ENCODE data around the gene ABHD10. TPM values are rescaled to one million over a fixed set of nuclear protein-coding genes. Genes with fewer than 3 reads are reported as not detected.

Gene ABHD10
- total RNA-seq, 1 donor from 2014 or later = 18.7 TPM

GRCh38 chr3:111936967-111937366, 41.9 kb upstream of the ABHD10 start:
- no peak for TF ChIP-seq CTCF (IDR thresholded peaks at IDR 0.05; ENCODE audit: unreplicated experiment)
- H3K36me3 Mint-ChIP-seq (ENCODE audit: low read depth, unreplicated experiment) = peaks cover 31% of the 10 kb centered on the region
- no peak overlapping the region for H3K27ac Mint-ChIP-seq (ENCODE audit: unreplicated experiment)
- peaks cover 16% of the 10 kb centered on the region for H3K4me1 Mint-ChIP-seq (ENCODE audit: unreplicated experiment)
- no peak overlapping the region for H3K4me3 Mint-ChIP-seq (ENCODE audit: unreplicated experiment)
- H3K27me3 Mint-ChIP-seq (ENCODE audit: unreplicated experiment) = no peaks in the 10 kb centered on the region
- H3K9me3 Mint-ChIP-seq (ENCODE audit: unreplicated experiment) = no peaks in the 10 kb centered on the region
- DNase-seq (ENCODE audit: low spot score) = no peak

- Mint-ChIP-seq H3K27ac (ENCODE audit: unreplicated experiment) (no peak overlapping the region), H3K27me3 (ENCODE audit: unreplicated experiment) (no peaks in the 10 kb centered on the region), H3K4me3 (ENCODE audit: unreplicated experiment) (no peak overlapping the region), H3K36me3 (ENCODE audit: low read depth, unreplicated experiment) (peaks cover 27% of the 10 kb centered on the region), H3K9me3 (ENCODE audit: unreplicated experiment) (no peaks in the 10 kb centered on the region), H3K4me1 (ENCODE audit: unreplicated experiment) (peaks cover 13% of the 10 kb centered on the region)
- no peak for TF ChIP-seq CTCF (IDR thresholded peaks at IDR 0.05; ENCODE audit: unreplicated experiment)
- no peak for DNase-seq (ENCODE audit: low spot score)
Measured at GRCh38 chr3:111937871-111938270, 41.0 kb upstream of the ABHD10 start.

- TF ChIP-seq CTCF (IDR thresholded peaks at IDR 0.05; ENCODE audit: unreplicated experiment) = no peak
- no peaks in the 10 kb centered on the region for H3K27me3 Mint-ChIP-seq (ENCODE audit: unreplicated experiment)
- no peak overlapping the region for H3K4me3 Mint-ChIP-seq (ENCODE audit: unreplicated experiment)
- DNase-seq (ENCODE audit: low spot score) = no peak
- peaks cover 21% of the 10 kb centered on the region for H3K36me3 Mint-ChIP-seq (ENCODE audit: low read depth, unreplicated experiment)
- no peak overlapping the region for H3K27ac Mint-ChIP-seq (ENCODE audit: unreplicated experiment)
- no peaks in the 10 kb centered on the region for H3K4me1 Mint-ChIP-seq (ENCODE audit: unreplicated experiment)
- no peaks in the 10 kb centered on the region for H3K9me3 Mint-ChIP-seq (ENCODE audit: unreplicated experiment)
Measured at GRCh38 chr3:111939873-111940272, 39.0 kb upstream of the ABHD10 start.

GRCh38 chr3:111943533-111943932, 35.3 kb upstream of the ABHD10 start:
- peaks cover 4% of the 10 kb centered on the region for H3K36me3 Mint-ChIP-seq (ENCODE audit: low read depth, unreplicated experiment)
- TF ChIP-seq CTCF (IDR thresholded peaks at IDR 0.05; ENCODE audit: unreplicated experiment) = no peak
- H3K27ac Mint-ChIP-seq (ENCODE audit: unreplicated experiment) = no peak overlapping the region
- no peaks in the 10 kb centered on the region for H3K9me3 Mint-ChIP-seq (ENCODE audit: unreplicated experiment)
- DNase-seq (ENCODE audit: low spot score) = no peak
- H3K4me1 Mint-ChIP-seq (ENCODE audit: unreplicated experiment) = peaks cover 6% of the 10 kb centered on the region
- no peak overlapping the region for H3K4me3 Mint-ChIP-seq (ENCODE audit: unreplicated experiment)
- peaks cover 1% of the 10 kb centered on the region for H3K27me3 Mint-ChIP-seq (ENCODE audit: unreplicated experiment)

GRCh38 chr3:111944372-111944771, 34.5 kb upstream of the ABHD10 start:
- Mint-ChIP-seq H3K27me3 (ENCODE audit: unreplicated experiment) (peaks cover 1% of the 10 kb centered on the region), H3K4me1 (ENCODE audit: unreplicated experiment) (peaks cover 6% of the 10 kb centered on the region), H3K4me3 (ENCODE audit: unreplicated experiment) (no peak overlapping the region), H3K9me3 (ENCODE audit: unreplicated experiment) (no peaks in the 10 kb centered on the region), H3K27ac (ENCODE audit: unreplicated experiment) (no peak overlapping the region), H3K36me3 (ENCODE audit: low read depth, unreplicated experiment) (peaks cover 5% of the 10 kb centered on the region)
- DNase-seq (ENCODE audit: low spot score) = no peak
- TF ChIP-seq CTCF (IDR thresholded peaks at IDR 0.05; ENCODE audit: unreplicated experiment) = no peak
